H9 (cell line): ENCODE data around the gene TJAP1. TPM values are rescaled to one million over a fixed set of nuclear protein-coding genes. Genes with fewer than 3 reads are reported as not detected.

Source experiments
- DNase-seq: peaks from one replicate; pipeline ENCODE4 v3.0.0-alpha.2; 2017
- H2AFZ ChIP-seq: one replicate; pipeline ENCODE4 v1.6.1; 2013; ENCODE audit warnings: mild to moderate bottlenecking, low read length, control low read depth, moderate library complexity
- H2AK5ac ChIP-seq: 2 replicates; pipeline ENCODE4 v1.6.1; 2013; ENCODE audit warnings: low read length, control low read depth, mixed read lengths; ENCODE audit not compliant: insufficient read length
- H2BK120ac ChIP-seq: one replicate; pipeline ENCODE4 v1.6.1; 2013; ENCODE audit warnings: low read depth, mild to moderate bottlenecking, low read length, control low read depth, inconsistent platforms; ENCODE audit not compliant: poor library complexity, severe bottlenecking
- H2BK12ac ChIP-seq: 2 replicates; pipeline ENCODE4 v1.6.1; 2013; ENCODE audit warnings: low read length, control low read depth, mixed read lengths, low read depth; ENCODE audit not compliant: insufficient read length
- H2BK15ac ChIP-seq: 2 replicates; pipeline ENCODE4 v1.6.1; 2013; ENCODE audit warnings: low read depth, low read length, control low read depth
- H2BK20ac ChIP-seq: one replicate; pipeline ENCODE4 v1.6.1; 2013; ENCODE audit warnings: low read depth, mild to moderate bottlenecking, low read length, control low read depth, inconsistent platforms; ENCODE audit not compliant: poor library complexity, severe bottlenecking
- H2BK5ac ChIP-seq: 2 replicates; pipeline ENCODE4 v1.6.1; 2013; ENCODE audit warnings: low read length, control low read depth, mixed read lengths; ENCODE audit not compliant: insufficient read length
- H3K14ac ChIP-seq: 2 replicates; pipeline ENCODE4 v1.6.1; 2013; ENCODE audit warnings: low read length, control low read depth; ENCODE audit not compliant: insufficient read depth
- H3K18ac ChIP-seq: 2 replicates; pipeline ENCODE4 v1.6.1; 2013; ENCODE audit warnings: low read depth, mild to moderate bottlenecking, mixed read lengths, low read length, control low read depth; ENCODE audit not compliant: insufficient read length
- H3K23ac ChIP-seq: 2 replicates; pipeline ENCODE4 v1.6.1; 2013; ENCODE audit warnings: low read length, control low read depth, mixed read lengths, low read depth; ENCODE audit not compliant: insufficient read length
- H3K23me2 ChIP-seq: 2 replicates; pipeline ENCODE4 v1.6.1; 2013; ENCODE audit warnings: low read depth, mild to moderate bottlenecking, mixed read lengths, low read length, control low read depth; ENCODE audit not compliant: insufficient read length, poor library complexity, severe bottlenecking
- H3K27ac ChIP-seq: 2 replicates; pipeline ENCODE4 v1.5.1; 2013; ENCODE audit warnings: low read length, control low read depth, mixed read lengths, low read depth; ENCODE audit not compliant: insufficient read length
- H3K27me3 ChIP-seq: 2 replicates; pipeline ENCODE4 v1.6.1; 2013; ENCODE audit warnings: low read length, control low read depth, inconsistent platforms; ENCODE audit not compliant: insufficient read depth
- H3K4ac ChIP-seq: 2 replicates; pipeline ENCODE4 v1.6.1; 2013; ENCODE audit warnings: low read depth, mild to moderate bottlenecking, control low read depth, inconsistent platforms, low read length, moderate library complexity
- H3K4me1 ChIP-seq: 2 replicates; pipeline ENCODE4 v1.6.1; 2013; ENCODE audit warnings: low read length, control low read depth, inconsistent platforms; ENCODE audit not compliant: insufficient read depth
- H3K4me2 ChIP-seq: 2 replicates; pipeline ENCODE4 v1.6.1; 2013; ENCODE audit warnings: low read length, control low read depth, mixed read lengths; ENCODE audit not compliant: insufficient read length, insufficient read depth
- H3K56ac ChIP-seq: 2 replicates; pipeline ENCODE4 v1.6.1; 2013; ENCODE audit warnings: low read depth, mild to moderate bottlenecking, mixed read lengths, low read length, control low read depth; ENCODE audit not compliant: insufficient read length
- H3K79me1 ChIP-seq: 2 replicates; pipeline ENCODE4 v1.6.1; 2013; ENCODE audit warnings: low read depth, mild to moderate bottlenecking, moderate library complexity, low read length, control low read depth, inconsistent platforms; ENCODE audit not compliant: insufficient read depth, poor library complexity, severe bottlenecking
- H3K79me2 ChIP-seq: 2 replicates; pipeline ENCODE4 v1.6.1; 2013; ENCODE audit warnings: low read length, control low read depth, inconsistent platforms; ENCODE audit not compliant: insufficient read depth
- H3K9ac ChIP-seq: 2 replicates; pipeline ENCODE4 v1.6.1; 2013; ENCODE audit warnings: low read length, control low read depth, mixed read lengths; ENCODE audit not compliant: insufficient read length; ENCODE audit errors: extremely low read depth
- H3K9me3 ChIP-seq: one replicate; pipeline ENCODE4 v1.6.1; 2013; ENCODE audit warnings: low read depth, low read length, inconsistent platforms; ENCODE audit not compliant: control insufficient read depth
- H3T11ph ChIP-seq: one replicate; pipeline ENCODE4 v1.6.1; 2013; ENCODE audit warnings: mild to moderate bottlenecking, low read length, control low read depth, inconsistent platforms
- H4K20me1 ChIP-seq: one replicate; pipeline ENCODE4 v1.6.1; 2013; ENCODE audit not compliant: control insufficient read depth, insufficient read length, insufficient read depth
- H4K5ac ChIP-seq: 2 replicates; pipeline ENCODE4 v1.6.1; 2013; ENCODE audit warnings: low read depth, mild to moderate bottlenecking, mixed read lengths, low read length, control low read depth; ENCODE audit not compliant: insufficient read length
- H4K8ac ChIP-seq: replicated peaks from 2 replicates; pipeline ENCODE4 v1.6.1; 2013; ENCODE audit warnings: low read length, control low read depth, mixed read lengths, low read depth; ENCODE audit not compliant: insufficient read length
- H4K91ac ChIP-seq: 2 replicates; pipeline ENCODE4 v1.6.1; 2013; ENCODE audit warnings: low read depth, mild to moderate bottlenecking, moderate library complexity, mixed read lengths, low read length, control low read depth; ENCODE audit not compliant: insufficient read length
- H3K27ac Mint-ChIP-seq, 3 experiments: 2 replicates in 2 of 3; 3 replicates in 1 of 3; pipeline ENCODE4 v1.8.0; 2020 to 2021; ENCODE audit warnings: mixed read lengths in 3 of 3, mild to moderate bottlenecking in 1 of 3, moderate library complexity in 1 of 3
- H3K27me3 Mint-ChIP-seq: 2 replicates; pipeline ENCODE4 v1.8.0; 2021; ENCODE audit warnings: low read depth, mild to moderate bottlenecking, moderate library complexity, mixed read lengths
- H3K36me3 Mint-ChIP-seq, 3 experiments: 2 replicates in 2 of 3; 3 replicates in 1 of 3; pipeline ENCODE4 v1.8.0; 2020 to 2021; ENCODE audit warnings: low read depth in 3 of 3, mixed read lengths in 3 of 3; ENCODE audit not compliant: insufficient read depth in 1 of 3
- H3K4me1 Mint-ChIP-seq, 2 experiments: 2 replicates each; pipeline ENCODE4 v1.8.0; 2020; ENCODE audit warnings: mixed read lengths in 2 of 2
- H3K4me3 Mint-ChIP-seq, 2 experiments: 2 replicates in 1 of 2; 3 replicates in 1 of 2; pipeline ENCODE4 v1.8.0; 2020 to 2021; ENCODE audit warnings: mild to moderate bottlenecking in 2 of 2, mixed read lengths in 2 of 2, moderate library complexity in 1 of 2
- H3K9me3 Mint-ChIP-seq, 2 experiments: 2 replicates in 1 of 2; 3 replicates in 1 of 2; pipeline ENCODE4 v1.8.0; 2020; ENCODE audit warnings: mild to moderate bottlenecking in 2 of 2, mixed read lengths in 2 of 2, moderate library complexity in 1 of 2
- CTCF ChIP-seq: fragments of 200-600 bp; sonication (generic); conservative IDR thresholded peaks from 3 replicates; pipeline ENCODE4 v1.8.0; 2021; ENCODE audit warnings: antibody characterized with exemption, mild to moderate bottlenecking
- total RNA-seq: library from RNA; stranded (reverse); gene quantifications from 2 replicates; pipeline ENCODE4 v1.2.1, GENCODE V29; 2021

Gene TJAP1
- total RNA-seq, 1 experiment from 2014 or later, result 45.1 TPM

DNA sequence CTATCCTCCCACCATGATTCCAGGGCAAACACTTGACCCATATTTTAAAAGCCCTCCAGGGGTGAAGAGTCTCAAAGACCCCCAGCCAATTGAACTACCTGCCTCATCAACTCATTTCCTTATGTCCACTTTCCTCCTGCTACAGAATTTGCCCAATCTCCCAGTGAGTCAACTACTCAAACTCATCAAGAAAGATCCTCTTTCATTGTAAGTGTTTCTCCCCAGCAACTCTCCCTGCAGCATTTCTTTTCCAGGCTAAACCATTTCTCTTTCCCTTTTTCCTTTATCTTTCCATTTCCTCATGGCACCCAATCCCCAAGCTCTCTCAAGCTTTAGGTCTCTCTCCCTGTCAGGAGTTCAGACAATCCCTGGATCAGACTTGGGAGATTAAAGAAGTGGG is 23.5 kb upstream of the TJAP1 start:
- no peak overlapping the region for H2AFZ ChIP-seq
- TF ChIP-seq CTCF, result no peak
- no peak overlapping the region for H3K56ac ChIP-seq
- no peaks in the 10 kb centered on the region for H3K79me1 ChIP-seq
- H3K27ac ChIP-seq, result no peak overlapping the region
- peaks cover 4% of the 10 kb centered on the region for H4K20me1 ChIP-seq
- peaks cover 38% of the 10 kb centered on the region for H3K27me3 Mint-ChIP-seq
- no peak overlapping the region for H3K9ac ChIP-seq
- H2BK5ac ChIP-seq, result no peak overlapping the region
- H2AK5ac ChIP-seq, result no peak overlapping the region
- H4K8ac ChIP-seq, result no peak overlapping the region
- no peak overlapping the region for H3K23ac ChIP-seq
- H3K4me3 Mint-ChIP-seq, result peak overlapping the region in 1 of 2 experiments; percentile 86; a peak in 2 of 5 replicates
- H3K4me2 ChIP-seq, result no peak overlapping the region
- no peak overlapping the region for H2BK120ac ChIP-seq
- no peaks in the 10 kb centered on the region; a peak in 2 of 5 replicates for H3K9me3 Mint-ChIP-seq
- H3K4me1 ChIP-seq, result no peaks in the 10 kb centered on the region
- peaks cover 9 to 12% of the 10 kb centered on the region in 2 experiments for H3K4me1 Mint-ChIP-seq
- no peak overlapping the region for H2BK20ac ChIP-seq
- H3K27me3 ChIP-seq, result peaks cover 12% of the 10 kb centered on the region; the same call in 1 of the 2 replicates
- H3K18ac ChIP-seq, result no peak overlapping the region
- H2BK12ac ChIP-seq, result no peak overlapping the region
- H3K9me3 ChIP-seq, result no peaks in the 10 kb centered on the region
- DNase-seq, result no peak
- no peak overlapping the region for H2BK15ac ChIP-seq
- H3K79me2 ChIP-seq, result no peaks in the 10 kb centered on the region
- H3K36me3 Mint-ChIP-seq, result peaks cover 0 to 25% (median 24%) of the 10 kb centered on the region in 3 experiments; a peak in 5 of 7 replicates
- no peak overlapping the region for H4K91ac ChIP-seq
- H3K23me2 ChIP-seq, result peaks cover 14% of the 10 kb centered on the region
- H3K27ac Mint-ChIP-seq, result no peak overlapping the region
- H3K4ac ChIP-seq, result no peak overlapping the region
- H3K14ac ChIP-seq, result no peak overlapping the region
- no peak overlapping the region for H3T11ph ChIP-seq
- H4K5ac ChIP-seq, result no peak overlapping the region
